ENCODE results near the gene CRYBB2. TPM values are rescaled to one million over a fixed set of nuclear protein-coding genes. Genes with fewer than 3 reads are reported as not detected.
"Not testable (repeated sequence)": the region's sequence is repeated elsewhere in the genome, so short reads cannot be mapped to it uniquely, and the experiment has no call there.

The CRYBB2 gene
- total and polyA plus RNA-seq, 8 donors: 0.28 to 1.5 (median 0.49) TPM; not detected in 5

- H3K4me1 ChIP-seq; H3K4me3 ChIP-seq; ATAC-seq; H3K27ac ChIP-seq; H3K36me3 ChIP-seq; H3K27me3 ChIP-seq; H3K9me3 ChIP-seq; FAIRE-seq; DNase-seq; intact Hi-C loops (cut with DNase I): not testable (repeated sequence)
- WGBS, 2 donors: 34 to 58% methylated on average over 2 of the region's 2 CpGs
Measured at GRCh38 chr22:25270061-25270460, 50.6 kb downstream of the CRYBB2 start.

GRCh38 chr22:25273231-25273630, 53.8 kb downstream of the CRYBB2 start:
- H3K36me3 ChIP-seq; H3K4me3 ChIP-seq; DNase-seq; intact Hi-C loops (cut with DNase I); FAIRE-seq; H3K27ac ChIP-seq; H3K27me3 ChIP-seq; H3K9me3 ChIP-seq; ATAC-seq; H3K4me1 ChIP-seq: not testable (repeated sequence)
- WGBS, 2 donors: 48 to 56% methylated on average over 4 of the region's 4 CpGs

- intact Hi-C loops (cut with DNase I); H3K9me3 ChIP-seq; H3K4me1 ChIP-seq; H3K4me3 ChIP-seq; ATAC-seq; H3K27ac ChIP-seq; FAIRE-seq; H3K27me3 ChIP-seq; DNase-seq; H3K36me3 ChIP-seq: not testable (repeated sequence)
- 59 to 75% methylated on average over 3 of the region's 3 CpGs for whole genome bisulfite sequencing, 2 donors
Measured at GRCh38 chr22:25273928-25274327, 54.5 kb downstream of the CRYBB2 start.

GRCh38 chr22:25280118-25280517, 60.7 kb downstream of the CRYBB2 start:
- intact Hi-C loops (cut with DNase I); H3K4me3 ChIP-seq; H3K36me3 ChIP-seq; DNase-seq; FAIRE-seq; ATAC-seq; H3K27ac ChIP-seq; H3K4me1 ChIP-seq; H3K9me3 ChIP-seq: not testable (repeated sequence)
- H3K27me3 ChIP-seq: peaks cover 0 to 15% (median 0%) of the 10 kb centered on the region in 4 donors
- 66 to 92% methylated on average over 2 of the region's 2 CpGs for WGBS, 2 donors

Other genes starting within 250 kb of the CRYBB2 start
- gene CRYBB3, start 19.8 kb upstream of the CRYBB2 start, total RNA-seq: under 1 TPM in 4 of 6 donors, not detected in 2; 0.26 to 0.38 (median 0.31) TPM
- 1 to 10 TPM in 1 of 2 donors, under 1 TPM in 1; 0.72 to 1.6 TPM for gene CRYBB3, start 19.8 kb upstream of the CRYBB2 start, polyA plus RNA-seq

Measured in pancreas (tissue), 10 donors.